OCI-LY1 (cell line): ENCODE results near the gene TMEM51.

Source experiments
- H2AFZ ChIP-seq: fragments of 200-600 bp; sonication (generic), shearing (Covaris generic); 2 replicates; pipeline ENCODE4 v1.6.0; 2014; ENCODE audit warnings: antibody characterized with exemption, mild to moderate bottlenecking, low read length
- H3F3A ChIP-seq: fragments of 200-600 bp; sonication (generic), shearing (Covaris generic); 2 replicates; pipeline ENCODE4 v1.6.0; 2014; ENCODE audit warnings: mild to moderate bottlenecking, antibody characterized with exemption, low read length, moderate library complexity; ENCODE audit not compliant: insufficient read depth
- H3K27ac ChIP-seq: fragments of 200-600 bp; sonication (generic); 2 replicates; pipeline ENCODE4 v1.5.1; 2014; ENCODE audit warnings: low read length, mixed run types, mild to moderate bottlenecking, low read depth; ENCODE audit not compliant: poor library complexity, severe bottlenecking
- H3K27me3 ChIP-seq: fragments of 200-600 bp; sonication (generic); 2 replicates; pipeline ENCODE4 v1.6.0; 2014; ENCODE audit warnings: antibody characterized with exemption, mild to moderate bottlenecking, low read length, moderate library complexity; ENCODE audit not compliant: insufficient read depth
- H3K36me3 ChIP-seq: fragments of 200-600 bp; sonication (generic); 2 replicates; pipeline ENCODE4 v1.6.1; 2014; ENCODE audit warnings: mild to moderate bottlenecking, antibody characterized with exemption, low read length, moderate library complexity, mixed read lengths; ENCODE audit not compliant: insufficient read depth
- H3K4me1 ChIP-seq: fragments of 200-600 bp; sonication (generic); 2 replicates; pipeline ENCODE4 v1.5.1; 2014; ENCODE audit warnings: mild to moderate bottlenecking, low read length, moderate library complexity; ENCODE audit not compliant: insufficient read depth, severe bottlenecking
- H3K4me2 ChIP-seq: fragments of 200-600 bp; sonication (generic), shearing (Covaris generic); 2 replicates; pipeline ENCODE4 v1.6.1; 2014; ENCODE audit warnings: low read length
- H3K4me3 ChIP-seq: fragments of 200-600 bp; sonication (generic); 2 replicates; pipeline ENCODE4 v1.5.1; 2014; ENCODE audit warnings: low read length, low read depth, mild to moderate bottlenecking, mixed read lengths; ENCODE audit not compliant: poor library complexity, severe bottlenecking
- H3K79me2 ChIP-seq: fragments of 200-600 bp; shearing (Covaris generic); 2 replicates; pipeline ENCODE4 v1.6.1; 2016; ENCODE audit warnings: mixed run types, low read length, mixed read lengths; ENCODE audit not compliant: insufficient read depth
- H3K9ac ChIP-seq: fragments of 200-600 bp; sonication (generic), shearing (Covaris generic); 2 replicates; pipeline ENCODE4 v1.6.1; 2014; ENCODE audit warnings: mild to moderate bottlenecking, low read length, mixed read lengths
- H3K9me2 ChIP-seq: fragments of 200-600 bp; sonication (generic), shearing (Covaris generic); 2 replicates; pipeline ENCODE4 v1.6.1; 2014; ENCODE audit warnings: low read depth, mild to moderate bottlenecking, low read length, mixed read lengths
- H3K9me3 ChIP-seq: fragments of 200-600 bp; shearing (Covaris generic); 2 replicates; pipeline ENCODE4 v1.6.1; 2014; ENCODE audit warnings: low read length, mixed read lengths
- H4K20me1 ChIP-seq: fragments of 200-600 bp; sonication (generic), shearing (Covaris generic); 2 replicates; pipeline ENCODE4 v1.6.0; 2016; ENCODE audit warnings: mild to moderate bottlenecking, low read length; ENCODE audit not compliant: insufficient read depth
- EZH2 ChIP-seq: fragments of 200-600 bp; sonication (generic), shearing (Covaris generic); IDR thresholded peaks from 2 replicates; pipeline ENCODE4 v1.8.0; 2017; ENCODE audit warnings: borderline replicate concordance, mixed run types, mild to moderate bottlenecking, antibody characterized with exemption, low read length, moderate library complexity, mixed read lengths
- TF ChIP-seq, protein P1 (sequence below): fragments of 200-600 bp; sonication (generic), shearing (Covaris generic); IDR thresholded peaks from 2 replicates; pipeline ENCODE4 v1.5.1; 2017; ENCODE audit warnings: mild to moderate bottlenecking, antibody characterized with exemption, low read length, moderate library complexity, mixed read lengths

Gene TMEM51

DNA sequence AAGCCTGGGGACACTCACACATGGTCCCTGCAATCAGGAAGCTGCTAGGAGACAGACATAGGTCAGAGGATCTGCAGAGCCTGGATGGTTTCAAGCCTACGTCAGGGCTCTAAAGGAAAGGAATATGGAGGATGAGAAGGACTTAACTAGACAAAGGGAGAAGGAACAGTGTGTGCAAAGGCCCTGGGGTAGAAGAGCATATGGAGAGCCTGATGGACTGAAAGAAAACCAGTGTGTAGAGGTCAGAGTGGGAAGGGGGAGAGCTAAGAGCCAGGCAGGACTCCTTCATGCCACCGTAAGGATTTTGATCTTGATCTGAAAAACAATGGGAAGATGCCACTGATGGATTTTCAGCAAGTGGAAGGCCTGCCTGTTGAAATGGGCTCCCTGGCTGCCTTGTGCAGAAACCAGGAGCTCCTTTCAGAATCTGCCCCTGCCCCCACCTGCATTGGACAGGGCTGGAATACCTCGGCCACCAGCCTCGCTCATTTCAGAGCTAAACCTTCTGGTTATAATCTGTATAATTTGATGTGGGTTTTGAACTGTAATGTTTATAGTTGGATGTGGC lies 102.1 kb downstream of the TMEM51 start:
- Histone ChIP-seq H3K4me2 (no peak overlapping the region), H3K9me2 (no peaks in the 10 kb centered on the region), H3K9me3 (no peaks in the 10 kb centered on the region), H3F3A (no peaks in the 10 kb centered on the region), H3K79me2 (no peaks in the 10 kb centered on the region), H3K27ac (no peak overlapping the region), H3K4me3 (no peak overlapping the region), H3K4me1 (no peaks in the 10 kb centered on the region), H3K9ac (no peak overlapping the region), H3K36me3 (no peaks in the 10 kb centered on the region), H3K27me3 (no peaks in the 10 kb centered on the region), H4K20me1 (no peaks in the 10 kb centered on the region), H2AFZ (no peak overlapping the region)
- no peak for TF ChIP-seq EZH2
- TF ChIP-seq, protein P1, sequence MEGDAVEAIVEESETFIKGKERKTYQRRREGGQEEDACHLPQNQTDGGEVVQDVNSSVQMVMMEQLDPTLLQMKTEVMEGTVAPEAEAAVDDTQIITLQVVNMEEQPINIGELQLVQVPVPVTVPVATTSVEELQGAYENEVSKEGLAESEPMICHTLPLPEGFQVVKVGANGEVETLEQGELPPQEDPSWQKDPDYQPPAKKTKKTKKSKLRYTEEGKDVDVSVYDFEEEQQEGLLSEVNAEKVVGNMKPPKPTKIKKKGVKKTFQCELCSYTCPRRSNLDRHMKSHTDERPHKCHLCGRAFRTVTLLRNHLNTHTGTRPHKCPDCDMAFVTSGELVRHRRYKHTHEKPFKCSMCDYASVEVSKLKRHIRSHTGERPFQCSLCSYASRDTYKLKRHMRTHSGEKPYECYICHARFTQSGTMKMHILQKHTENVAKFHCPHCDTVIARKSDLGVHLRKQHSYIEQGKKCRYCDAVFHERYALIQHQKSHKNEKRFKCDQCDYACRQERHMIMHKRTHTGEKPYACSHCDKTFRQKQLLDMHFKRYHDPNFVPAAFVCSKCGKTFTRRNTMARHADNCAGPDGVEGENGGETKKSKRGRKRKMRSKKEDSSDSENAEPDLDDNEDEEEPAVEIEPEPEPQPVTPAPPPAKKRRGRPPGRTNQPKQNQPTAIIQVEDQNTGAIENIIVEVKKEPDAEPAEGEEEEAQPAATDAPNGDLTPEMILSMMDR, result no peak

DNA sequence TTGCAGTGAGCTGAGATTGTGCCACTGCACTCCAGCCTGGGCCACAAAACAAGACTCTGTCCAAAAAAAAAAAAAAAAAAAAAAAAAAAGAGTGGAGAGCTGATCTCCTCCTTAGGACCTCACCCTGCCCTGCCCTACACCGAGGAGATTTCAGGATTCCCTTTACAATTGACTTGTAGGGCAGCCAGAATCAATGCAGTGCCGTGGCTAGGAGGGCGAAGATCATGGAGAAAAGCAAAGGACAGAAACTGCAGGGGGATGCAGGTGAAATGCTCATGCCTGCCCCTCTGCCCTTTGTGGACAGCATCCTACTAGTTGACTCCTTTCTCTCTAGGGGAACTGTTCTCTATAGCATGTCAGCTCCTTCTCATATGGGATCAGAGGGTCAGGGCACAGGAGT lies 103.0 kb downstream of the TMEM51 start:
- H3K27me3 ChIP-seq, result no peaks in the 10 kb centered on the region
- H3K4me3 ChIP-seq, result no peak overlapping the region
- no peak overlapping the region for H2AFZ ChIP-seq
- H4K20me1 ChIP-seq, result no peaks in the 10 kb centered on the region
- H3F3A ChIP-seq, result no peaks in the 10 kb centered on the region
- no peaks in the 10 kb centered on the region for H3K9me3 ChIP-seq
- no peaks in the 10 kb centered on the region for H3K4me1 ChIP-seq
- H3K9ac ChIP-seq, result no peak overlapping the region
- no peak for TF ChIP-seq EZH2
- TF ChIP-seq, protein P1, result no peak
- no peaks in the 10 kb centered on the region for H3K9me2 ChIP-seq
- no peaks in the 10 kb centered on the region for H3K79me2 ChIP-seq
- H3K4me2 ChIP-seq, result no peak overlapping the region
- H3K36me3 ChIP-seq, result no peaks in the 10 kb centered on the region
- no peak overlapping the region for H3K27ac ChIP-seq

DNA sequence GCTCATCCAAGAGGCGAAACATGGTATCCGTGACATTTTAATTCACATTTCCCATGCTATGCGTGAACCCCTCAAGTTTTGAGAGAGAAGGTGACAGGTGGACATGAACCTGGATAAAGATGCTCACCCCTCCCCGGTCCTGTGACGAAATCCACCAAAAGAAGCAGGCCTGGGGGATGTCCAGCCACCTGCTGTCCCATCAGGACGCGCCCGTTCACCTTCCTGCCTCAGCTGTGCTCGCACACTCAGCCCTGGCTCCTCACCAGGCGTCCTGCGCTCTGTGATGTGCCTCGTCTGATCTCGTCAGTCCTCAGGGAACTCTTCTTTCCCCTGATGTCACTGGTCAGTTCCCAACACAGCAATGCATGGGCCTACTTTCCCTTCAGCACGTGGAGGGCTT lies 103.8 kb downstream of the TMEM51 start:
- no peaks in the 10 kb centered on the region for H3K27me3 ChIP-seq
- H3K4me3 ChIP-seq, result no peak overlapping the region
- no peaks in the 10 kb centered on the region for H3K79me2 ChIP-seq
- no peak overlapping the region for H2AFZ ChIP-seq
- no peaks in the 10 kb centered on the region for H3F3A ChIP-seq
- no peak overlapping the region for H3K4me2 ChIP-seq
- H3K27ac ChIP-seq, result no peak overlapping the region
- H3K9me2 ChIP-seq, result no peaks in the 10 kb centered on the region
- H3K9ac ChIP-seq, result no peak overlapping the region
- H3K4me1 ChIP-seq, result no peaks in the 10 kb centered on the region
- no peaks in the 10 kb centered on the region for H4K20me1 ChIP-seq
- no peaks in the 10 kb centered on the region for H3K9me3 ChIP-seq
- TF ChIP-seq EZH2, result no peak
- TF ChIP-seq, protein P1, result no peak
- no peaks in the 10 kb centered on the region for H3K36me3 ChIP-seq
